Keratinocyte (primary cell): ENCODE data around the gene REPIN1. TPM values are rescaled to one million over a fixed set of nuclear protein-coding genes. Genes with fewer than 3 reads are reported as not detected.

Source experiments
- DNase-seq: peaks from one replicate; pipeline ENCODE4 v3.0.0-alpha.2; 2011; ENCODE audit warnings: low read depth, missing footprints, low spot score
- FAIRE-seq: peaks from 2 replicates; lab custom pipeline; 2011; peaks lifted over from hg19 to GRCh38; lab: Jason Lieb, UNC
- H2AFZ ChIP-seq: 2 replicates; pipeline ENCODE4 v1.6.0; 2012; ENCODE audit warnings: low read length, control low read depth, inconsistent platforms; ENCODE audit not compliant: control insufficient read depth
- H3K27ac ChIP-seq: 2 replicates; pipeline ENCODE4 v1.5.1; 2011; ENCODE audit warnings: low read length; ENCODE audit not compliant: control insufficient read depth, insufficient read depth
- H3K27me3 ChIP-seq: 3 replicates; pipeline ENCODE4 v1.6.0; 2011; ENCODE audit warnings: low read length; ENCODE audit not compliant: control insufficient read depth, insufficient read depth; ENCODE audit errors: extremely low read depth
- H3K36me3 ChIP-seq, 2 experiments: 2 replicates in 1 of 2; 3 replicates in 1 of 2; pipeline ENCODE4 v1.5.1; 2011; ENCODE audit warnings: low read length in 2 of 2, mild to moderate bottlenecking in 1 of 2; ENCODE audit not compliant: control insufficient read depth in 2 of 2, insufficient read depth in 2 of 2; ENCODE audit errors: extremely low read depth in 1 of 2
- H3K4me1 ChIP-seq: 3 replicates; pipeline ENCODE4 v1.5.1; 2011; ENCODE audit warnings: low read length; ENCODE audit not compliant: control insufficient read depth, insufficient read depth; ENCODE audit errors: extremely low read depth
- H3K4me2 ChIP-seq: 3 replicates; pipeline ENCODE4 v1.6.0; 2011; ENCODE audit warnings: low read depth, low read length; ENCODE audit not compliant: control insufficient read depth, insufficient read depth; ENCODE audit errors: extremely low read depth
- H3K4me3 ChIP-seq, 3 experiments: fragments of 200-600 bp in 1 of 3; sonication (generic) in 1 of 3; 2 replicates in 2 of 3; 3 replicates in 1 of 3; pipeline ENCODE4 v1.5.1; 2011 to 2016; ENCODE audit warnings: low read length in 3 of 3, mild to moderate bottlenecking in 3 of 3, control low read depth in 2 of 3, inconsistent platforms in 1 of 3, low read depth in 1 of 3, mixed read lengths in 1 of 3, mixed run types in 1 of 3, moderate library complexity in 1 of 3; ENCODE audit not compliant: control insufficient read depth in 2 of 3, insufficient read depth in 2 of 3; ENCODE audit errors: extremely low read depth in 1 of 3
- H3K79me2 ChIP-seq: 2 replicates; pipeline ENCODE4 v1.6.0; 2012; ENCODE audit warnings: low read length; ENCODE audit not compliant: control insufficient read depth, insufficient read depth
- H3K9ac ChIP-seq: 3 replicates; pipeline ENCODE4 v1.6.0; 2011; ENCODE audit warnings: low read length; ENCODE audit not compliant: control insufficient read depth, insufficient read depth; ENCODE audit errors: extremely low read depth
- H3K9me1 ChIP-seq: 3 replicates; pipeline ENCODE4 v1.6.0; 2011; ENCODE audit warnings: low read length; ENCODE audit not compliant: control insufficient read depth, insufficient read depth; ENCODE audit errors: extremely low read depth
- H3K9me3 ChIP-seq: 2 replicates; pipeline ENCODE4 v1.5.1; 2012; ENCODE audit warnings: low read depth, low read length; ENCODE audit not compliant: control insufficient read depth
- H4K20me1 ChIP-seq: 3 replicates; pipeline ENCODE4 v1.6.0; 2011; ENCODE audit warnings: low read length; ENCODE audit not compliant: control insufficient read depth, insufficient read depth; ENCODE audit errors: extremely low read depth
- EZH2 ChIP-seq: IDR thresholded peaks from one replicate; pipeline ENCODE4 v1.6.1; 2012; ENCODE audit warnings: inconsistent platforms, mild to moderate bottlenecking, low read length, moderate library complexity
- dilution Hi-C: fragments of 300-500 bp; cut with MboI; formaldehyde crosslinking; loops from one replicate; pipeline ENCODE4 v1.7.0; 2020; ENCODE audit warnings: low sequenced_read_pairs; ENCODE audit not compliant: extremely low pct_ligation_motif_present
- polyA plus RNA-seq, 5 experiments: library from polyadenylated mRNA; depleted of rRNA in 3 of 5; stranded (reverse) in 3 of 5; stranded (forward) in 1 of 5; unstranded in 1 of 5; fragments of >200 nt; gene quantifications; 1 replicate in 1 of 5; 2 replicates in 3 of 5; 3 replicates in 1 of 5; pipeline versions ENCODE4 v1.2.1 to v1.2.3, GENCODE V29; 2011 to 2012; ENCODE audit warnings: missing spikeins in 2 of 5, low read depth in 1 of 5, low replicate concordance in 1 of 5
- TF ChIP-seq, protein P1 (sequence below), 3 experiments: IDR thresholded peaks in 1 of 3; conservative IDR thresholded peaks in 1 of 3; optimal IDR thresholded peaks in 1 of 3; 2 replicates in 2 of 3; 3 replicates in 1 of 3; pipeline versions ENCODE3 to v1.5.1; 2011; ENCODE audit warnings: low read length in 3 of 3, mild to moderate bottlenecking in 3 of 3, moderate library complexity in 2 of 3, control low read depth in 1 of 3, inconsistent platforms in 1 of 3; ENCODE audit not compliant: insufficient read depth in 2 of 3; ENCODE audit errors: extremely low read depth in 1 of 3

The REPIN1 gene
- polyA plus RNA-seq, 1 donor (not counting 4 experiments of a cell fraction or from before 2014, with no cell fraction given): 9.3 TPM

DNA sequence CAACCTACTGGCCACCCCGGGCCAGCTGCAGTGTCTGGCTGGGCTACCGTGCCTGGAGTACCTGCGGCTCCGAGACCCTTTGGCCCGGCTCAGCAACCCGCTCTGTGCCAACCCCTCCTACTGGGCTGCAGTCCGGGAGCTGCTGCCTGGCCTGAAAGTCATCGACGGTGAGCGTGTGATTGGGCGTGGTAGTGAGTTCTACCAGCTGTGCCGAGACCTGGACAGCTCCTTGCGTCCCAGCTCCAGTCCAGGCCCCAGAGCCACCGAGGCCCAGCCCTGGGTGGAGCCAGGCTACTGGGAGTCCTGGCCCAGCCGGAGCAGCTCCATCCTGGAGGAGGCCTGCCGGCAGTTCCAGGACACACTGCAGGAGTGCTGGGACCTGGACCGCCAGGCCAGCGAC lies 31.4 kb upstream of the REPIN1 start:
- Histone ChIP-seq H3K9me3 (no peaks in the 10 kb centered on the region), H3K9me1 (no peaks in the 10 kb centered on the region), H2AFZ (no peak overlapping the region), H4K20me1 (no peaks in the 10 kb centered on the region), H3K27ac (no peak overlapping the region), H3K36me3 (no peaks in the 10 kb centered on the region), H3K79me2 (no peaks in the 10 kb centered on the region), H3K27me3 (peaks cover 29% of the 10 kb centered on the region), H3K4me1 (no peaks in the 10 kb centered on the region), H3K9ac (no peak overlapping the region), H3K4me2 (no peak overlapping the region), H3K4me3 (no peak overlapping the region)
- no peak for TF ChIP-seq EZH2
- TF ChIP-seq, protein P1, sequence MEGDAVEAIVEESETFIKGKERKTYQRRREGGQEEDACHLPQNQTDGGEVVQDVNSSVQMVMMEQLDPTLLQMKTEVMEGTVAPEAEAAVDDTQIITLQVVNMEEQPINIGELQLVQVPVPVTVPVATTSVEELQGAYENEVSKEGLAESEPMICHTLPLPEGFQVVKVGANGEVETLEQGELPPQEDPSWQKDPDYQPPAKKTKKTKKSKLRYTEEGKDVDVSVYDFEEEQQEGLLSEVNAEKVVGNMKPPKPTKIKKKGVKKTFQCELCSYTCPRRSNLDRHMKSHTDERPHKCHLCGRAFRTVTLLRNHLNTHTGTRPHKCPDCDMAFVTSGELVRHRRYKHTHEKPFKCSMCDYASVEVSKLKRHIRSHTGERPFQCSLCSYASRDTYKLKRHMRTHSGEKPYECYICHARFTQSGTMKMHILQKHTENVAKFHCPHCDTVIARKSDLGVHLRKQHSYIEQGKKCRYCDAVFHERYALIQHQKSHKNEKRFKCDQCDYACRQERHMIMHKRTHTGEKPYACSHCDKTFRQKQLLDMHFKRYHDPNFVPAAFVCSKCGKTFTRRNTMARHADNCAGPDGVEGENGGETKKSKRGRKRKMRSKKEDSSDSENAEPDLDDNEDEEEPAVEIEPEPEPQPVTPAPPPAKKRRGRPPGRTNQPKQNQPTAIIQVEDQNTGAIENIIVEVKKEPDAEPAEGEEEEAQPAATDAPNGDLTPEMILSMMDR (optimal IDR thresholded peaks at IDR 0.05 in 1 of 3, IDR thresholded peaks at IDR 0.05 in 1 of 3, conservative IDR thresholded peaks at IDR 0.05 in 1 of 3; ENCODE audit: extremely low read depth in 1 of 3, insufficient read depth in 2 of 3, low read length in 3 of 3): no peak
- DNase-seq: no peak
- dilution Hi-C loops: no loop called here
- FAIRE-seq: no peak

DNA sequence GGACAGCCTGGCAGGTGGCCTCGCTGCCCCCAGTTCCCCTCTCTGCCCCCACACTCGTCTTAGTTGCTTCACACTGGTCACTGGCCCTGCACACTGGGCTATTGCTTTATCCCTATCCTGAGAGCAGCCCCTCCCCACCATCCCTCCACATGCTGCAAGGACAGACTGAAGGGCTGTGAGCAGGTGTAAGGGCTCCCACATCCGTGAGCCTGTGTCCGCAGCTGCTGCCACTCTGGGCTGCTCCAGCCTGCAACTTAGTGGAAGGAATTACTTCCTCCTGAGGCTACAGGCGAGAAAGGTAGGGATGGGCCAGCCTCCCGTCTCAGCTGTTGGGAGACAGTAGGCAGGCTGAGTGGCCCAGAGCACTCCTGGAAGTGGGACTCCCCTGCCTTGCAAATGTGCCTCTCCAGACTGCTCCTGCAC lies 31.0 kb upstream of the REPIN1 start:
- Histone ChIP-seq H3K9me1 (no peaks in the 10 kb centered on the region), H3K9me3 (no peaks in the 10 kb centered on the region), H3K9ac (no peak overlapping the region), H3K36me3 (no peaks in the 10 kb centered on the region), H4K20me1 (no peaks in the 10 kb centered on the region), H3K27ac (no peak overlapping the region), H3K4me2 (no peak overlapping the region), H3K4me3 (no peak overlapping the region), H2AFZ (no peak overlapping the region), H3K27me3 (peaks cover 34% of the 10 kb centered on the region), H3K4me1 (no peaks in the 10 kb centered on the region), H3K79me2 (no peaks in the 10 kb centered on the region)
- DNase-seq: no peak
- FAIRE-seq: no peak
- no peak for TF ChIP-seq EZH2
- TF ChIP-seq, protein P1 (optimal IDR thresholded peaks at IDR 0.05 in 1 of 3, IDR thresholded peaks at IDR 0.05 in 1 of 3, conservative IDR thresholded peaks at IDR 0.05 in 1 of 3; ENCODE audit: extremely low read depth in 1 of 3, insufficient read depth in 2 of 3, low read length in 3 of 3): no peak
- dilution Hi-C loops: no loop called here
